ENCODE data around the gene SIGLEC8.
A peak's percentile ranks its signal among the peaks of the same experiment; 100 is the strongest.
"Not testable (repeated sequence)": the region's sequence is repeated elsewhere in the genome, so short reads cannot be mapped to it uniquely, and the experiment has no call there.

SIGLEC8 gene

DNA sequence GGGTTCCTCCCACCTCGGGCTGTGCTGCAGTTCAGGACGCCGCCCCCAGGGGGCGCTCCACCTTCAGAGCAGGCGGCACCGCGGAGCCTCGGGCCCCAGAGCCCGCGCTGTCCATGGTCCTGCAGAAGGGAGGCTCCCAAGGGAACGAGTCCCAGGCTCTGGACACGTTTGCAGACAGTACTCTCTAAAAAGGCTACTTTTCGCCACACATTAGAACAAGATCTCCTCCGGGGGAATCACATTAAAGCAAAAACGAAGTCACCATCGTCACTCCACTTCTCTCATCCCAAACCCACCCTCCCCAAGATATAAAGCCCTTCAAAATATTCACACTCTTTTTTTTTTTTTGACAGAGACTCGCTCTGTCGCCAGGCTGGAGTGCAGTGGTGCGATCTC, 36.2 kb downstream of the SIGLEC8 start:
- CTCF ChIA-PET: interaction anchor here (0.5 to 1.0 kb wide), 5 partner anchors 16 to 227 kb away, joined by 3 to 5 read pairs (median 3); no protein-coding TSS in a partner anchor
- peak; percentile 89 for DNase-seq (ENCODE audit: extremely low spot score)

DNA sequence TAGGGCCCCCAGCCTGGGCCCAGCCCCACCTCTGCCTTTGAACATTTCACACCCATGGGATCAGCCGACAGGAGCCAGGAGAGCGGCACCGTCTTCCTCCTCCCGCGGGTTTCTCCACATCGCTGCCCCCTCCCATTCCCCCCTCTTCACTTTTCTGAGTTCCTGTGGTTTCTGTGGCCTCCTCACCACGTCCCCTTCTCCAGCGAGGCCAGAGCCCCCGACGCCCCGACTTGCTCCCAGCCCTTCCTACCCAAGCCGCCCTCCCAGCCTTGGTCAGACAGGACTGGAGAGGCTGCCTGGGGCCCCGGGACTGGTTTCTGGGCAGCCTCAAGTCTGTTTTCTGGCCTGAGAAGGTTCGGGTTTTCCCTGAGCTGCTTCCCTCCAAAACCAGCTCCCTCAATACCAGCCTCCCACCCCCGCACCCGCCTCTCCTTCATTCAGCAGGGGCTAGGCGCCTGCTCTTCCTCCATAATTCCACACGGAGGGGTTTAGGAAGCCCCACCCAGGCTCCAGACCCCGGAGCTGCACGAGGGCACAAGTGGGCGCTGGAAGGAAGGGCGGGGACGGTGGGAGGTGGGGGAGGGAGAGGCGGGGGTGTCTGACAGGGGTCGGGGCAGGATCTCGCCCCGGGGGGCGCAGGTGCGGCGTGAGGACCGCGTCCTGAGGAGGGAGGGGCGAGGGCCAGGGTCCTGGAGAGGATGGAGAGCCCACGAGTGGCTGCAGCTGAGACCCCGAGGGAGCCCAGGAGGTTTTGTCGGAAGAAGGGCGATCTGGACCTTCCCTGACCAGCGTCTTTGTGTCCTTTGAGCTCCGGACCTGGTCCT, 36.8 kb downstream of the SIGLEC8 start:
- ChIA-PET POLR2A (interaction anchor here (0.5 kb wide), 1 partner anchor 150 kb away, joined by 3 read pairs; the partner anchor contains the start of gene ZNF175), CTCF (interaction anchor here (0.5 to 1.0 kb wide), 5 partner anchors 17 to 227 kb away, joined by 3 to 5 read pairs (median 3); no protein-coding TSS in a partner anchor)
- no peak for DNase-seq (ENCODE audit: extremely low spot score)
- no peak for TF ChIP-seq ZNF384 (IDR thresholded peaks at IDR 0.05)
- no peak for TF ChIP-seq CTBP1 (IDR thresholded peaks at IDR 0.05; ENCODE audit: borderline replicate concordance)
- no peak for TF ChIP-seq SP1 (IDR thresholded peaks at IDR 0.05)
- no peak for TF ChIP-seq SUZ12 (IDR thresholded peaks at IDR 0.05)
- no peak for TF ChIP-seq HDGF (IDR thresholded peaks at IDR 0.05; ENCODE audit: borderline replicate concordance)
- no peak for TF ChIP-seq FOXK2 (IDR thresholded peaks at IDR 0.05)
- TF ChIP-seq ELF4 (IDR thresholded peaks at IDR 0.05): no peak
- TF ChIP-seq FOXA1 (IDR thresholded peaks at IDR 0.05): no peak
- TF ChIP-seq L3MBTL2 (conservative IDR thresholded peaks at IDR 0.05): no peak
- no peak for TF ChIP-seq TARDBP (IDR thresholded peaks at IDR 0.05)
- no peak for TF ChIP-seq ARNT (IDR thresholded peaks at IDR 0.05)
- TF ChIP-seq, protein P1, sequence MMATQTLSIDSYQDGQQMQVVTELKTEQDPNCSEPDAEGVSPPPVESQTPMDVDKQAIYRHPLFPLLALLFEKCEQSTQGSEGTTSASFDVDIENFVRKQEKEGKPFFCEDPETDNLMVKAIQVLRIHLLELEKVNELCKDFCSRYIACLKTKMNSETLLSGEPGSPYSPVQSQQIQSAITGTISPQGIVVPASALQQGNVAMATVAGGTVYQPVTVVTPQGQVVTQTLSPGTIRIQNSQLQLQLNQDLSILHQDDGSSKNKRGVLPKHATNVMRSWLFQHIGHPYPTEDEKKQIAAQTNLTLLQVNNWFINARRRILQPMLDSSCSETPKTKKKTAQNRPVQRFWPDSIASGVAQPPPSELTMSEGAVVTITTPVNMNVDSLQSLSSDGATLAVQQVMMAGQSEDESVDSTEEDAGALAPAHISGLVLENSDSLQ (IDR thresholded peaks at IDR 0.05): no peak
- no peak for TF ChIP-seq FOXM1 (IDR thresholded peaks at IDR 0.05; ENCODE audit: borderline replicate concordance)
- TF ChIP-seq LEF1 (IDR thresholded peaks at IDR 0.05; ENCODE audit: borderline replicate concordance): no peak
- no peak for TF ChIP-seq BHLHE40 (IDR thresholded peaks at IDR 0.05; ENCODE audit: borderline replicate concordance)
- TF ChIP-seq NFRKB (IDR thresholded peaks at IDR 0.05): no peak

More for the DNA sequence above, 36.2 kb downstream of the SIGLEC8 start:
- no peak for TF ChIP-seq ARNT (IDR thresholded peaks at IDR 0.05)
- TF ChIP-seq, protein P1 (IDR thresholded peaks at IDR 0.05): no peak
- no peak for TF ChIP-seq ZNF384 (IDR thresholded peaks at IDR 0.05)
- POLR2A ChIA-PET: interaction anchor here (0.5 kb wide), 1 partner anchor 149 kb away, joined by 3 read pairs; the partner anchor contains the start of gene ZNF175

DNA sequence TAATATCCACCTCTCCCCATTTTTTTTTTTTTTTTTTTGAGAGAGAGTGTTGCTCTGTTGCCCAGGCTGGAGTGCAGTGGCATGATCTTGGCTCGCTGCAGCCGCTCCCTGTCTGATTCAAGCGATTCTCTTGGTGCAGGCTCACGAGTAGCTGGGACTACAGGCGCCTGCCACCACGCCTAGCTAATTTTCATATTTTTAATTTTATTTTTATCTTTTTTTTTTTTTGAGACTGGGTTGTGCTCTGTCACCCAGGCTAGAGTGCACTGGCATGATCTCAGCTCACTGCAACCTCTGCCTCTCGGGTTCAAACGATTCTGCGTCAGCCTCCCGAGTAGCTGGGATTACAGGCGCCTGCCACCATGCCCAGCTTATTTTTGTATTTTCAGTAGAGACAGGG, 37.7 kb downstream of the SIGLEC8 start:
- not testable (repeated sequence) for DNase-seq (ENCODE audit: extremely low spot score)
- CTCF ChIA-PET: interaction anchor here (0.7 kb wide), 1 partner anchor 19 kb away, joined by 3 read pairs; no protein-coding TSS in a partner anchor
- POLR2A ChIA-PET: interaction anchor here (1.5 kb wide), 1 partner anchor 174 kb away, joined by 4 read pairs; no protein-coding TSS in a partner anchor

DNA sequence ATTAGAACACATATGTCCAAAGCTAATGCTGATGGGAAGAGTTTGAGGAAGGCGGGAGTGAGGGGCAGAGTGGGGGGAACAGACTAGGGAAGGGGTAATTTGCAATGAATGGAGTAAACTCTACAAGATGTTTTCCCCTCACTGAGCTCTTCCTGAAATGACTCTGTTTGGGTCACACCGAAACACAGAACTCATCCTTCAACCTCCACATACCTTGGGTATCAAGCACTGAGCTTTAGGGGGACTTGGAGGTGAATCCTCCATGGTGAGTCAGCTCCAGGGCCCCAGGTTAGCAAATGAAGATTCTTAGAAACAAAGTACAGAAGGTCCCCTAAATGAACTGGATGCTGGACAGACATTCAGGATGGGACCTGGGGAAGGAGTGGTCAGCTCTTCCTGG, 39.5 kb downstream of the SIGLEC8 start:
- DNase-seq (ENCODE audit: extremely low spot score): no peak
- TF ChIP-seq SUZ12 (IDR thresholded peaks at IDR 0.05): no peak
- TF ChIP-seq LEF1 (IDR thresholded peaks at IDR 0.05; ENCODE audit: borderline replicate concordance): no peak
- TF ChIP-seq FOXK2 (IDR thresholded peaks at IDR 0.05): no peak
- no peak for TF ChIP-seq ZNF384 (IDR thresholded peaks at IDR 0.05)
- TF ChIP-seq NFRKB (IDR thresholded peaks at IDR 0.05): no peak
- no peak for TF ChIP-seq HDGF (IDR thresholded peaks at IDR 0.05; ENCODE audit: borderline replicate concordance)
- no peak for TF ChIP-seq CTBP1 (IDR thresholded peaks at IDR 0.05; ENCODE audit: borderline replicate concordance)
- no peak for TF ChIP-seq SP1 (IDR thresholded peaks at IDR 0.05)
- no peak for TF ChIP-seq L3MBTL2 (conservative IDR thresholded peaks at IDR 0.05)
- TF ChIP-seq BHLHE40 (IDR thresholded peaks at IDR 0.05; ENCODE audit: borderline replicate concordance): no peak
- no peak for TF ChIP-seq FOXA1 (IDR thresholded peaks at IDR 0.05)
- TF ChIP-seq, protein P1 (IDR thresholded peaks at IDR 0.05): no peak
- no peak for TF ChIP-seq TARDBP (IDR thresholded peaks at IDR 0.05)
- no peak for TF ChIP-seq FOXM1 (IDR thresholded peaks at IDR 0.05; ENCODE audit: borderline replicate concordance)
- CTCF ChIA-PET: no interaction called here
- POLR2A ChIA-PET: no interaction called here

DNA sequence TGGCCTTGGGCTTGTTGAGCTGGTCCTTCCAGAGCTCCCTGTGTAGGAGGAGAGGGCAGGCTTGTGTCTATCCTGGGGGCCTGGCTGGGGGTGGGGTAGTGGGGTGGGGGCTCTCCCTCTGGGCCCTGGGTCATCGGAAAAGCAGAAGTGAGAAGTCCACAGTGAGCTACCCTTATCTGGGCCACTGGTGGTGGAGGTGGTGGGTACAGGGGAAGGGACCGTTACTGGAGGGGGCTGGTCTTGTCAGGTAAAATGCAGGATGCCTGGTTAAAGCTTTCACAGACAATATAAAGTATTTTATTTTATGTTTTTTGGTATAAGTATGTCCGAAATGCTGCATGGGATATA, 40.5 kb downstream of the SIGLEC8 start:
- CTCF ChIA-PET: no interaction called here
- POLR2A ChIA-PET: interaction anchor here (1.6 kb wide), 1 partner anchor 50 kb away, joined by 4 read pairs; no protein-coding TSS in a partner anchor
- no peak for DNase-seq (ENCODE audit: extremely low spot score)
- TF ChIP-seq SUZ12 (IDR thresholded peaks at IDR 0.05) (no peak), ZNF384 (IDR thresholded peaks at IDR 0.05) (no peak), SP1 (IDR thresholded peaks at IDR 0.05) (no peak), ELF4 (IDR thresholded peaks at IDR 0.05) (no peak), FOXA1 (IDR thresholded peaks at IDR 0.05) (no peak), L3MBTL2 (conservative IDR thresholded peaks at IDR 0.05) (no peak), NFRKB (IDR thresholded peaks at IDR 0.05) (no peak)

DNA sequence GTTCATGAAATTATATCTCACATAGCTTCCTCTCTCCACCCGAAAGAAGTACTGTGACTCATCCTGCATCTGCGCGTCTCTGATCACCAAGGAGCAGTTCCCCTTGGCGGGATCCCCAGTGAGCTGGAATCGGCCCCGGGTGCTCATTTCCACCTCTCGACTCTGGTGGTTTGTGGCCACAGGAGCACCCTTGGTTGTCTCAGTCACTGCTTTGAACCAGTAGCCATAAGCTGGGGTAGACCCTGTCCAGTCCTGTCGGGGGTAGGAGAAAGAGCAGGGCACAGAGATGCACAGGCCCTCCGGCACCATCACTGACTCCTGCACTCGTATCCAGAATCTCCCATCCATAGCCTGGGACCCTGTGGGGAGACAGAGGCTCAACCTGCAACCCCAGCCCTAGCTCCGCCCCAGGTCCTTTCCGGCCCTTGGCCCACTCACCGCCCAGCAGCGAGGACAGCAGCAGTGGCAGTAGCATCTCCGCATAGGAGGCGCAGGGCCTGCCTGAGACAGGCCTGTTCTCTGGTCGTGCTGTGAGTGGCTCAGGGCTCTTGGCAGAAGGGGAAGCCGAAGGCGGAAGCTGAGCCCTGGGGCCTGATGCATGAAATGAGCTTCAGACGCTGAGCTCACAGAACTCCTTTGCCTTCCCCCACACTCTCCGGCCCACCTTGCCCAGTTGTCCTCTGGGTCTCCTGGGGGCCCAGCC, 41.0 kb downstream of the SIGLEC8 start, which contains the start of gene SIGLEC10:
SIGLEC10 (minus strand) TSS at position 536 of the 703 bp plus-strand sequence; CDS start at position 475, 61 bp downstream.
- ChIA-PET POLR2A (interaction anchor here (1.6 kb wide), 1 partner anchor 49 kb away, joined by 4 read pairs; no protein-coding TSS in a partner anchor), CTCF (no interaction called here)
- no peak for DNase-seq (ENCODE audit: extremely low spot score)
- TF ChIP-seq ELF4 (IDR thresholded peaks at IDR 0.05) (no peak), ARNT (IDR thresholded peaks at IDR 0.05) (no peak), LEF1 (IDR thresholded peaks at IDR 0.05; ENCODE audit: borderline replicate concordance) (no peak), FOXM1 (IDR thresholded peaks at IDR 0.05; ENCODE audit: borderline replicate concordance) (no peak)
- TF ChIP-seq, protein P1 (IDR thresholded peaks at IDR 0.05): no peak

DNA sequence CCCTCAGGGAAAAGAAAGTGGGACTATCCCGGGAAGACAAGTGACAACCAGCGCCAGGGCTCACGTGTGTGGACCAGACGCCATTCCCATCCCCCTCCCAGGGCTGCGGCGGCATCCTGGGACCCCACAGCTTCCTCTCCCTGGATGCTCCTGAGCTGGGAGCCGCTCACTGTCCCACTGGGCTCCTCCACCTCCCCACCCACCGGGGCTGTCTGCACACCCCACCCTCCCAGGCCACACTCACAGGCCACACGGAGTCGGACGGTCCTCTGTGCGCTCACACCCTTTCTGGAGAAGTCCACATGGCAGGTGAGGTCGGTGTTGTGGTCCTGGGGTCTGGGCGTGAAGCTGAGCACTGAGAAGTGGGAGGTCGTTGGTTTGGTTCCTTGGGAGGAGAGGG, 41.8 kb downstream of the SIGLEC8 start:
- DNase-seq (ENCODE audit: extremely low spot score); CTCF ChIA-PET: not testable (repeated sequence)
- POLR2A ChIA-PET: interaction anchor here (1.6 kb wide), 1 partner anchor 49 kb away, joined by 4 read pairs; no protein-coding TSS in a partner anchor
